HepG2 (cell line): Measurements from ENCODE around the gene ZNF597. TPM values are rescaled to one million over a fixed set of nuclear protein-coding genes. Genes with fewer than 3 reads are reported as not detected.

ENCODE experiments used
- AHR ChIP-seq: IDR thresholded peaks from 2 replicates; pipeline ENCODE4 v1.6.1; 2018; ENCODE audit warnings: missing genetic modification reagents, missing compliant biosample characterization
- BRCA1 ChIP-seq: sonication (generic); formaldehyde crosslinking; IDR thresholded peaks from 2 replicates; pipeline ENCODE4 v1.4.0; 2020; ENCODE audit warnings: missing genetic modification reagents
- DR1 ChIP-seq: sonication (generic); formaldehyde crosslinking; IDR thresholded peaks from 2 replicates; pipeline ENCODE4 v1.8.0; 2021; ENCODE audit warnings: mild to moderate bottlenecking, missing genetic modification reagents, inconsistent platforms
- FOXA3 ChIP-seq: IDR thresholded peaks from 2 replicates; pipeline ENCODE4 v1.6.1; 2016; ENCODE audit warnings: missing genetic modification reagents, missing compliant biosample characterization
- GATAD2A ChIP-seq: IDR thresholded peaks from 2 replicates; pipeline ENCODE4 v1.6.1; 2016
- GFI1 ChIP-seq: sonication (generic); formaldehyde crosslinking; IDR thresholded peaks from 2 replicates; pipeline ENCODE4 v1.5.0; 2020; ENCODE audit warnings: missing genetic modification reagents, mild to moderate bottlenecking, borderline replicate concordance
- HDAC2 ChIP-seq: sonication (generic); formaldehyde crosslinking; IDR thresholded peaks from 2 replicates; pipeline ENCODE4 v1.4.0; 2020; ENCODE audit warnings: missing genetic modification reagents
- MED8 ChIP-seq: sonication (generic); formaldehyde crosslinking; IDR thresholded peaks from 2 replicates; pipeline ENCODE4 v1.8.1; 2023; ENCODE audit warnings: mild to moderate bottlenecking, missing genetic modification reagents; ENCODE audit not compliant: insufficient replicate concordance
- MTF2 ChIP-seq: sonication (generic); formaldehyde crosslinking; IDR thresholded peaks from 2 replicates; pipeline ENCODE4 v1.5.0; 2020; ENCODE audit warnings: missing genetic modification reagents, borderline replicate concordance
- NCOR1 ChIP-seq: fragments of 200-600 bp; sonication (generic); IDR thresholded peaks from 2 replicates; pipeline ENCODE4 v1.7.0; 2017; ENCODE audit warnings: antibody characterized with exemption, low read length, borderline replicate concordance
- NFE2L1 ChIP-seq: sonication (generic); formaldehyde crosslinking; IDR thresholded peaks from 2 replicates; pipeline ENCODE4 v1.4.0; 2020; ENCODE audit warnings: missing genetic modification reagents, mild to moderate bottlenecking, borderline replicate concordance
- PCBP2 ChIP-seq: fragments of 200-400 bp; formaldehyde crosslinking; optimal IDR thresholded peaks from 2 replicates; pipeline ENCODE3; 2018; ENCODE audit warnings: low read length, low read depth; ENCODE audit not compliant: poor library complexity, severe bottlenecking
- PHF8 ChIP-seq: sonication (generic); formaldehyde crosslinking; IDR thresholded peaks from 2 replicates; pipeline ENCODE4 v1.5.0; 2020; ENCODE audit warnings: missing genetic modification reagents
- SRF ChIP-seq: IDR thresholded peaks from 2 replicates; pipeline ENCODE4 v1.6.1; 2011; ENCODE audit warnings: mild to moderate bottlenecking, low read depth, low read length, moderate library complexity
- TBL1XR1 ChIP-seq: fragments of 150-350 bp; IDR thresholded peaks from 2 replicates; pipeline ENCODE4 v1.6.1; 2014; ENCODE audit warnings: borderline replicate concordance, low read length; ENCODE audit not compliant: partially characterized antibody
- THAP8 ChIP-seq: sonication (generic); formaldehyde crosslinking; IDR thresholded peaks from 2 replicates; pipeline ENCODE4 v1.5.1; 2020; ENCODE audit warnings: missing genetic modification reagents, mild to moderate bottlenecking, borderline replicate concordance
- ZBTB46 ChIP-seq: sonication (generic); formaldehyde crosslinking; IDR thresholded peaks from 2 replicates; pipeline ENCODE4 v1.4.0; 2020; ENCODE audit warnings: mild to moderate bottlenecking, missing genetic modification reagents, borderline replicate concordance
- ZBTB7B ChIP-seq: sonication (generic); formaldehyde crosslinking; IDR thresholded peaks from 2 replicates; pipeline ENCODE4 v1.4.0; 2020; ENCODE audit warnings: missing genetic modification reagents
- ZNF572 ChIP-seq: sonication (generic); formaldehyde crosslinking; IDR thresholded peaks from 2 replicates; pipeline ENCODE4 v1.5.1; 2020; ENCODE audit warnings: mild to moderate bottlenecking, missing genetic modification reagents
- ZNF703 ChIP-seq: sonication (generic); formaldehyde crosslinking; IDR thresholded peaks from 2 replicates; pipeline ENCODE4 v1.5.1; 2020; ENCODE audit warnings: missing genetic modification reagents, mild to moderate bottlenecking, moderate library complexity, borderline replicate concordance
- polyA plus RNA-seq, 8 experiments: library from polyadenylated mRNA; depleted of rRNA in 3 of 8; stranded (reverse) in 7 of 8; unstranded in 1 of 8; fragments of >200 nt; fragmentation: Illumina TruSeq in 4 of 8; extraction: Trizol in 4 of 8; gene quantifications; 2 replicates each; pipeline versions ENCODE4 v1.2.1 to v1.2.3, GENCODE V29; 2011 to 2016; ENCODE audit warnings: low read depth in 4 of 8, missing spikeins in 1 of 8, mixed read lengths in 1 of 8; ENCODE audit not compliant: insufficient read depth in 1 of 8
- total RNA-seq, 5 experiments: library from RNA; depleted of rRNA; stranded (reverse); fragments of >200 nt; fragmentation: Illumina TruSeq; extraction: Trizol; gene quantifications; 2 replicates each; pipeline ENCODE4 v1.2.3, GENCODE V29; 2016; ENCODE audit warnings: low read depth in 1 of 5
- TF ChIP-seq, protein P1 (sequence below): sonication (generic); formaldehyde crosslinking; IDR thresholded peaks from 2 replicates; pipeline ENCODE4 v1.4.0; 2020; ENCODE audit warnings: mild to moderate bottlenecking, missing genetic modification reagents
- TF ChIP-seq, protein P2 (sequence below): sonication (generic); formaldehyde crosslinking; conservative IDR thresholded peaks from 2 replicates; pipeline ENCODE4 v1.4.0; 2020; ENCODE audit warnings: missing genetic modification reagents

ZNF597 gene
- total and polyA plus RNA-seq, 2 of the 13 experiments (the other 11 are each of a cell fraction or from before 2014, with no cell fraction given): 1.3 to 2.4 TPM

GRCh38 chr16:3457434-3458252, 14.3 kb upstream of the ZNF597 start (continued):
- TF ChIP-seq AHR (CRISPR knock-in tag) (peak; percentile 53; the same call in 1 of the 2 replicates), ZNF703 (CRISPR knock-in tag) (no peak), MED8 (CRISPR knock-in tag) (peak; percentile 45), MTF2 (no peak), SRF (no peak), PHF8 (CRISPR knock-in tag) (peak; percentile 92), GFI1 (CRISPR knock-in tag) (peak; percentile 38; the same call in 1 of the 2 replicates), NCOR1 (no peak), BRCA1 (CRISPR knock-in tag) (peak; percentile 89; the same call in 1 of the 2 replicates), THAP8 (CRISPR knock-in tag) (no peak), GATAD2A (CRISPR knock-in tag) (no peak; the same call in 1 of the 2 replicates), HDAC2 (CRISPR knock-in tag) (peak; percentile 63), FOXA3 (CRISPR knock-in tag) (peak; percentile 41; the same call in 1 of the 2 replicates), PCBP2 (no peak), ZBTB7B (CRISPR knock-in tag) (peak; percentile 36), ZBTB46 (no peak), TBL1XR1 (peak; percentile 32), ZNF572 (no peak), DR1 (CRISPR knock-in tag) (peak; percentile 43), NFE2L1 (CRISPR knock-in tag) (no peak)
- TF ChIP-seq, protein P1, sequence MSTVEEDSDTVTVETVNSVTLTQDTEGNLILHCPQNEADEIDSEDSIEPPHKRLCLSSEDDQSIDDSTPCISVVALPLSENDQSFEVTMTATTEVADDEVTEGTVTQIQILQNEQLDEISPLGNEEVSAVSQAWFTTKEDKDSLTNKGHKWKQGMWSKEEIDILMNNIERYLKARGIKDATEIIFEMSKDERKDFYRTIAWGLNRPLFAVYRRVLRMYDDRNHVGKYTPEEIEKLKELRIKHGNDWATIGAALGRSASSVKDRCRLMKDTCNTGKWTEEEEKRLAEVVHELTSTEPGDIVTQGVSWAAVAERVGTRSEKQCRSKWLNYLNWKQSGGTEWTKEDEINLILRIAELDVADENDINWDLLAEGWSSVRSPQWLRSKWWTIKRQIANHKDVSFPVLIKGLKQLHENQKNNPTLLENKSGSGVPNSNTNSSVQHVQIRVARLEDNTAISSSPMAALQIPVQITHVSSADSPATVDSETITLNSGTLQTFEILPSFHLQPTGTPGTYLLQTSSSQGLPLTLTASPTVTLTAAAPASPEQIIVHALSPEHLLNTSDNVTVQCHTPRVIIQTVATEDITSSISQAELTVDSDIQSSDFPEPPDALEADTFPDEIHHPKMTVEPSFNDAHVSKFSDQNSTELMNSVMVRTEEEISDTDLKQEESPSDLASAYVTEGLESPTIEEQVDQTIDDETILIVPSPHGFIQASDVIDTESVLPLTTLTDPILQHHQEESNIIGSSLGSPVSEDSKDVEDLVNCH (CRISPR knock-in tag): no peak
- TF ChIP-seq, protein P2, sequence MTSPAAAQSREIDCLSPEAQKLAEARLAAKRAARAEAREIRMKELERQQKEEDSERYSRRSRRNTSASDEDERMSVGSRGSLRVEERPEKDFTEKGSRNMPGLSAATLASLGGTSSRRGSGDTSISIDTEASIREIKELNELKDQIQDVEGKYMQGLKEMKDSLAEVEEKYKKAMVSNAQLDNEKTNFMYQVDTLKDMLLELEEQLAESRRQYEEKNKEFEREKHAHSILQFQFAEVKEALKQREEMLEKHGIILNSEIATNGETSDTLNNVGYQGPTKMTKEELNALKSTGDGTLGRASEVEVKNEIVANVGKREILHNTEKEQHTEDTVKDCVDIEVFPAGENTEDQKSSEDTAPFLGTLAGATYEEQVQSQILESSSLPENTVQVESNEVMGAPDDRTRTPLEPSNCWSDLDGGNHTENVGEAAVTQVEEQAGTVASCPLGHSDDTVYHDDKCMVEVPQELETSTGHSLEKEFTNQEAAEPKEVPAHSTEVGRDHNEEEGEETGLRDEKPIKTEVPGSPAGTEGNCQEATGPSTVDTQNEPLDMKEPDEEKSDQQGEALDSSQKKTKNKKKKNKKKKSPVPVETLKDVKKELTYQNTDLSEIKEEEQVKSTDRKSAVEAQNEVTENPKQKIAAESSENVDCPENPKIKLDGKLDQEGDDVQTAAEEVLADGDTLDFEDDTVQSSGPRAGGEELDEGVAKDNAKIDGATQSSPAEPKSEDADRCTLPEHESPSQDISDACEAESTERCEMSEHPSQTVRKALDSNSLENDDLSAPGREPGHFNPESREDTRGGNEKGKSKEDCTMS (CRISPR knock-in tag): no peak
